Fibroblast of lung (primary cell): Measurements from ENCODE around the gene DIPK1B. TPM values are rescaled to one million over a fixed set of nuclear protein-coding genes. Genes with fewer than 3 reads are reported as not detected.

Source experiments
- DNase-seq, 2 donors: peaks; one replicate each; pipeline versions ENCODE4 v3.0.0 to v3.0.0-alpha.2; 2010; ENCODE audit warnings: low read depth in 2 of 2
- H2AFZ ChIP-seq: 2 replicates; pipeline ENCODE4 v1.5.1; 2012; ENCODE audit warnings: low read length, control low read depth, inconsistent platforms
- H3K27ac ChIP-seq: 2 replicates; pipeline ENCODE4 v1.5.1; 2011; ENCODE audit warnings: low read length, control low read depth; ENCODE audit not compliant: insufficient read depth
- H3K27me3 ChIP-seq: 2 replicates; pipeline ENCODE4 v1.5.1; 2011; ENCODE audit warnings: mild to moderate bottlenecking, low read length; ENCODE audit not compliant: control insufficient read depth, insufficient read depth
- H3K36me3 ChIP-seq: 2 replicates; pipeline ENCODE4 v1.5.1; 2011; ENCODE audit warnings: low read length; ENCODE audit not compliant: control insufficient read depth, insufficient read depth
- H3K4me1 ChIP-seq: 2 replicates; pipeline ENCODE4 v1.5.1; 2011; ENCODE audit warnings: low read length; ENCODE audit not compliant: control insufficient read depth, insufficient read depth; ENCODE audit errors: extremely low read depth
- H3K4me2 ChIP-seq: 2 replicates; pipeline ENCODE4 v1.5.1; 2011; ENCODE audit warnings: low read length, control low read depth; ENCODE audit not compliant: insufficient read depth; ENCODE audit errors: extremely low read depth
- H3K4me3 ChIP-seq, 4 experiments: fragments of 200-600 bp in 1 of 4; sonication (generic) in 1 of 4; replicated peaks in 1 of 4; 2 replicates each; pipeline ENCODE4 v1.5.1; 2011 to 2016; ENCODE audit warnings: low read length in 4 of 4, low read depth in 3 of 4, mild to moderate bottlenecking in 3 of 4, control low read depth in 2 of 4, inconsistent platforms in 1 of 4, mixed read lengths in 1 of 4; ENCODE audit not compliant: insufficient read depth in 1 of 4; ENCODE audit errors: control extremely low read depth in 1 of 4
- H3K79me2 ChIP-seq: 2 replicates; pipeline ENCODE4 v1.5.1; 2012; ENCODE audit warnings: mild to moderate bottlenecking, low read length, inconsistent platforms; ENCODE audit not compliant: control insufficient read depth, insufficient read depth
- H3K9ac ChIP-seq: 2 replicates; pipeline ENCODE4 v1.5.1; 2011; ENCODE audit warnings: mild to moderate bottlenecking, low read length, control low read depth; ENCODE audit not compliant: insufficient read depth
- H3K9me3 ChIP-seq: 2 replicates; pipeline ENCODE4 v1.5.1; 2012; ENCODE audit warnings: low read depth, low read length; ENCODE audit not compliant: control insufficient read depth, insufficient read depth
- H4K20me1 ChIP-seq: 2 replicates; pipeline ENCODE4 v1.5.1; 2011; ENCODE audit warnings: low read length; ENCODE audit not compliant: control insufficient read depth, insufficient read depth; ENCODE audit errors: extremely low read depth
- EZH2 ChIP-seq: IDR thresholded peaks from 2 replicates; pipeline ENCODE4 v1.5.1; 2012; ENCODE audit warnings: low read length, control low read depth, mild to moderate bottlenecking; ENCODE audit errors: missing control alignments
- polyA plus RNA-seq, 2 donors: library from polyadenylated mRNA; depleted of rRNA in 1 of 2; stranded (reverse) in 1 of 2; unstranded in 1 of 2; fragments of >200 nt; gene quantifications; 2 replicates each; pipeline ENCODE4 v1.2.1, GENCODE V29; 2011 to 2012; ENCODE audit warnings: missing spikeins in 1 of 2
- total RNA-seq: library from RNA; depleted of rRNA; stranded (reverse); fragments of >200 nt; gene quantifications from 2 replicates; pipeline ENCODE4 v1.2.1, GENCODE V29; 2014
- TF ChIP-seq, protein P1 (sequence below), 2 donors: IDR thresholded peaks in 1 of 2; conservative IDR thresholded peaks in 1 of 2; 1 replicate in 1 of 2; 2 replicates in 1 of 2; pipeline ENCODE4 v1.5.1; 2011 to 2012; ENCODE audit warnings: low read length in 2 of 2, control low read depth in 1 of 2, inconsistent platforms in 1 of 2, low read depth in 1 of 2, mild to moderate bottlenecking in 1 of 2

The DIPK1B gene
- total and polyA plus RNA-seq, 2 donors (not counting 1 experiment from before 2014, with no cell fraction given) = 0.16 to 0.33 TPM

DNA sequence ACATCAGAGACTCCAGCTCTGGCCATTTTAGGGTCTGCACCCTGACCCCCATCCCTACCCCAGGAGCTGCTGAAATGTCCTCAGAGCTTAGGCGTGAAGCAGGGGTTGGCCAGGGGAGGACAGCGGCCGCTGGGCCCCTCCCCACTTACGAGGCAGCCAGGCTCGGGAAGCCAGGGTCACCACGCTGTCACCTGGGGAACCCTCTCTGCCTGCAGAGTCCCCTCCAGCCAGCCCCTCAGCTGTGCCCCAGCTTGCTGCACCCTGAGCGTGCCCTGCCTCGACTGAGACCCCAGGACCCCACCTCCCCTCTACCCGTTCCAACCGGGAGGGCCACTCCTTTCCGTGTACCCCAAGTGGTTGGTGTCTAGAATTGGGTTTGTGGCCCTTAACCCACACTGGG lies 27.7 kb downstream of the DIPK1B start:
- TF ChIP-seq EZH2 = no peak
- TF ChIP-seq, protein P1, sequence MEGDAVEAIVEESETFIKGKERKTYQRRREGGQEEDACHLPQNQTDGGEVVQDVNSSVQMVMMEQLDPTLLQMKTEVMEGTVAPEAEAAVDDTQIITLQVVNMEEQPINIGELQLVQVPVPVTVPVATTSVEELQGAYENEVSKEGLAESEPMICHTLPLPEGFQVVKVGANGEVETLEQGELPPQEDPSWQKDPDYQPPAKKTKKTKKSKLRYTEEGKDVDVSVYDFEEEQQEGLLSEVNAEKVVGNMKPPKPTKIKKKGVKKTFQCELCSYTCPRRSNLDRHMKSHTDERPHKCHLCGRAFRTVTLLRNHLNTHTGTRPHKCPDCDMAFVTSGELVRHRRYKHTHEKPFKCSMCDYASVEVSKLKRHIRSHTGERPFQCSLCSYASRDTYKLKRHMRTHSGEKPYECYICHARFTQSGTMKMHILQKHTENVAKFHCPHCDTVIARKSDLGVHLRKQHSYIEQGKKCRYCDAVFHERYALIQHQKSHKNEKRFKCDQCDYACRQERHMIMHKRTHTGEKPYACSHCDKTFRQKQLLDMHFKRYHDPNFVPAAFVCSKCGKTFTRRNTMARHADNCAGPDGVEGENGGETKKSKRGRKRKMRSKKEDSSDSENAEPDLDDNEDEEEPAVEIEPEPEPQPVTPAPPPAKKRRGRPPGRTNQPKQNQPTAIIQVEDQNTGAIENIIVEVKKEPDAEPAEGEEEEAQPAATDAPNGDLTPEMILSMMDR (conservative IDR thresholded peaks at IDR 0.05 in 1 of 2, IDR thresholded peaks at IDR 0.05 in 1 of 2; ENCODE audit: low read depth in 1 of 2, low read length in 2 of 2) = no peak
- Histone ChIP-seq H3K4me1 (no peaks in the 10 kb centered on the region), H3K4me3 (no peak overlapping the region), H3K4me2 (no peak overlapping the region), H2AFZ (no peak overlapping the region), H4K20me1 (no peaks in the 10 kb centered on the region), H3K27ac (no peak overlapping the region), H3K36me3 (no peaks in the 10 kb centered on the region), H3K79me2 (no peaks in the 10 kb centered on the region), H3K9me3 (no peaks in the 10 kb centered on the region), H3K9ac (no peak overlapping the region), H3K27me3 (peaks cover 26% of the 10 kb centered on the region)
- no peak for DNase-seq

DNA sequence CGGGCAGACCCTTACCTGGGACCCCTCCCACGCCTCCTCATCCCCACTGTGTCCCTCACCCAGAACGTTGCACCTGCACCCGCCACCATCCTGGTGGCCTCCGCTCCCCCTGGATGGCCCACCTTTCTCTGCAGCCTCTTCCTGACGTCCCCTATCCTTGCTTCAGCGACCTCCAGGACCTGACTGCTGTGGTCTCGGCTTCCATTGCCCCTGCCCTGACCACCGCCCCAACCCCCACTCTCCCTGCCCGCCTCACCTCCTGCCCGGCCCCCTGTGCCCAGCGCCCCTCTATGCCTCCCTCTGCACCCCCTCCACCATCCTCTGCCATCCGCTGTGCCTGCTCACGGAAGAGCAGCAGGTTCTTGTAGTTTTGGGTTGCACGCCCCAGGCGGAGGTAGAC lies 28.1 kb downstream of the DIPK1B start:
- DNase-seq = no peak
- no peaks in the 10 kb centered on the region for H3K4me1 ChIP-seq
- no peak overlapping the region for H3K9ac ChIP-seq
- no peaks in the 10 kb centered on the region for H3K36me3 ChIP-seq
- peaks cover 26% of the 10 kb centered on the region for H3K27me3 ChIP-seq
- H3K79me2 ChIP-seq = no peaks in the 10 kb centered on the region
- no peak overlapping the region for H3K4me3 ChIP-seq
- no peak overlapping the region for H2AFZ ChIP-seq
- no peaks in the 10 kb centered on the region for H3K9me3 ChIP-seq
- H3K27ac ChIP-seq = no peak overlapping the region
- no peaks in the 10 kb centered on the region for H4K20me1 ChIP-seq
- no peak overlapping the region for H3K4me2 ChIP-seq
- TF ChIP-seq, protein P1 (conservative IDR thresholded peaks at IDR 0.05 in 1 of 2, IDR thresholded peaks at IDR 0.05 in 1 of 2; ENCODE audit: low read depth in 1 of 2, low read length in 2 of 2) = no peak
- TF ChIP-seq EZH2 = no peak

DNA sequence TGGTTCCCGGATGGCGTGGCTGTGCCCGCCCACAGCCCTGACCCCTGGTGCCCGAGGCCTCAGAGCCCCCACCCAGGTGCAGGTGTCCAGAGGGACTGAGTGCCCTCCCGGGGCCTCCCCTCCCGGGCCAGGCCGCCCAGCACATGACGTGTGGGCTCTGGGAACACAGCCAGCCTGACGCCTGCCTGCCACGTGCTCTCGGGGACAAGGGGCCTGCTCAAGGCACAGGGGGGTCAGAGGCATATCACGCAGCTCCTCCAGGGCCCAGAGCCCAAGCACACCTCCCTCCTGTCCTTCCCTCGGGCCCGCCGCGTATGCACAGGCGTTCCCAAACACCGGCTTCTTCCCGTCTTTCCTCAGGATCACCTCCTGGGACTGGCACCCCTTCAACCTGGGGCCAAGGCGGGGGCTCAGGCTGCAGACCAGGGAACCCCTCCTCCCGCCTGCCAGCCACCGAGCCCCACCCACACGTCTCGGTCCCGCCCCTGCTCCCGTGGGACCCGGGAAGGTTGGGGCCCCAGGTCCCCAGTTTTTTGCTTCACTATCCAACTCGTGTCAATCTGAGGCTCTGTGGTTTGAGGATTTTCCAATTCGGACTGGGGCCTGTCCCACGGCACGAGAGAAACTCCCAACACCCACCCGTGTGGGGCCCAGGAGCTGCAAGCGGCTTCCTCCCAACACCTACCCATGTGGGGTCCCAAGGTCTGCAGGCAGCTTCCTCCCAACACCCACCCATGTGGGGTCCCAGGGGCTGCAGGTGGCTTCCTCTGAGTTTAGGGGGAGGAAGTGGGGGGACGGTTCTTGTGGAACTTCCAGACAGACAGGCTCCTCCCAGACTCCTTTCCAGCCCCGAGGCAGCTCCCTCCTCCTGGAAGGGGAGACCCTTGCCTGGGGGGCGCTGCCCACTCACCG lies 28.9 kb downstream of the DIPK1B start:
- H3K4me1 ChIP-seq = no peaks in the 10 kb centered on the region
- no peak overlapping the region for H3K9ac ChIP-seq
- TF ChIP-seq, protein P1 (conservative IDR thresholded peaks at IDR 0.05 in 1 of 2, IDR thresholded peaks at IDR 0.05 in 1 of 2; ENCODE audit: low read depth in 1 of 2, low read length in 2 of 2) = no peak
- TF ChIP-seq EZH2 = no peak
- no peaks in the 10 kb centered on the region for H3K9me3 ChIP-seq
- no peaks in the 10 kb centered on the region for H4K20me1 ChIP-seq
- H3K27me3 ChIP-seq = peaks cover 26% of the 10 kb centered on the region
- peak in 1 of 2 donors; percentile 51 for DNase-seq
- no peak overlapping the region for H3K4me3 ChIP-seq
- no peaks in the 10 kb centered on the region for H3K36me3 ChIP-seq
- H3K27ac ChIP-seq = no peak overlapping the region
- H3K4me2 ChIP-seq = no peak overlapping the region
- no peaks in the 10 kb centered on the region for H3K79me2 ChIP-seq
- no peak overlapping the region for H2AFZ ChIP-seq
